GM18868 (cell line): ENCODE results near the gene KIFBP.
A peak's percentile ranks its signal among the peaks of the same experiment; 100 is the strongest.
"Not testable (repeated sequence)": the region's sequence is repeated elsewhere in the genome, so short reads cannot be mapped to it uniquely, and the experiment has no call there.

ENCODE experiments used
- ATAC-seq: cut with Tn5 transposase; IDR thresholded peaks from one replicate; pipeline ENCODE4 v1.9.1; 2021; ENCODE audit warnings: mild to moderate bottlenecking, moderate library complexity; ENCODE audit not compliant: unreplicated experiment

KIFBP gene

DNA sequence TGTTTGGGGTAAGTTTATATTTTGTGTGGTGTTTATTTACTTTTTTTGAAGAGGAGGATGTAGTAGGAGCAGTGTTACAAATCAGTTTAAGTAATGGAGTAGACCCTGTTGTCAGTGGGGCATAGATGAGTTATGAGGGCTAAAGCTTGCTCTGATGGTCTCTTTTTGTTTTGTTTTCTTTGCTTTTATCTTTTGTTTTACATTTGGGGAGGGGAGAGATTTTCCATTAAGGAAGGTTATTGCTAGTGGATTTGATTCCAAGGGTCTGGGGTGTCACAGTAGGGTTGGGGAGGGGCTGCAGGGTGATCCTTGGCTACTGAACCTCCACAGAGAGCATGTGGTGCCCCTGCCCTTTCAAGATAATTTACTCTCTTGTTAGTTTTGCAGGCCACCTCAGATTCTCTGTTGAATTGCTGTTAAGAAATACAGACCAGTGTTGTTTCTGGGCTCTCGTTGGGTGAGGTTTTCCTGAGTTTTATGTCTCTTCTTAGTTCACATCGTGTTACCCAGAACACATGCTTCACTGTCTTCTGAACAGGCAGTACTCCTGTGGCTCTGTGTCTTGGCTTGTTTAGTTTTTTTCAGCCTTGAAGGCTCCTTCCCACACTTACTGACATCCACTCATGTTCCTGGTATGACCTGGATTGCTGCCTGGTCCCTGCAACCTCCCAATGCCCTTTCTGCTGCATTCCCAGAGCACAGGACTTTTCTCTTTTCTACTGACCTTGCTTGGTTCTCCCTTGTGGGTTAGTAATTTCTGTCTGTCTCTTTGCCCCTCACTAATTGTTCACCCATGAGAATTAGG lies 4.2 kb downstream of the KIFBP start:
- no peak for ATAC-seq

DNA sequence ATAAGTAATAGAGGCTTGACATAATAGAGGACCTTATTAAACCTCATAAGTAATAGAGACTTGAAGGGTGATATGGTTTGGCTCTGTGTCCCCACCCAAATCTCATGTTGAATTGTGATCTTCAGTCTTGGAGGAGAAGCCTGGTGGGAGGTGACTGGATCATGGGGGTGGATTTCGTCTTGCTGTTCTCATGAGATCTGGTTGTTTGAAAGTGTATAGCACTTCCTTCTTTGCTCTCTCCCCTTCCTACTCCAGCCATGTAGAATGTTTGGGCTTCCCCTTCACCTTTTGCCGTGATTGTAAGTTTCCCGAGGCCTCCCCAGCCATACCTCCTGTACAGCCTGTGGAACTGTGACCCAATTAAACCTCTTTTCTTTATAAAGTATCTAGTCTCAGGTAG lies 8.6 kb downstream of the KIFBP start:
- ATAC-seq, result peak; percentile 31

DNA sequence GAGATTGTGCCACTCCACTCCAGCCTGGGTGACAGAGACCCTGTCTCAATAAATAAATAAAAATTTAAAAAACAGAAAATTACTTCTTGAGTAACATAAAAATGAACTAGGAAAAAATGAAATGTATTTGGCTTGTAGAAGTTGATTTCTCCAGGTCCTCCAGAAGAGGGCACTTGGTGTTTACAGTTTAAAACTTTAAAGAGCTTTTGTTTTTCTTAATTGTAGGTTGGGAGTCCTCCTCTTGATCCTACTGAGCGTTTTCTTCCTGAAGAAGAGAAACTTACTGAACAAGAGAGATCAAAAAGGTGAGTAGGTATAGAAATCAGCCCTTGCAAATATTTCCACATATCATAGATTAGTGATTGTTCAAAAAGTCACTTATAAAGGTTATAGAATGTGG lies 16.2 kb downstream of the KIFBP start:
- no peak for ATAC-seq

DNA sequence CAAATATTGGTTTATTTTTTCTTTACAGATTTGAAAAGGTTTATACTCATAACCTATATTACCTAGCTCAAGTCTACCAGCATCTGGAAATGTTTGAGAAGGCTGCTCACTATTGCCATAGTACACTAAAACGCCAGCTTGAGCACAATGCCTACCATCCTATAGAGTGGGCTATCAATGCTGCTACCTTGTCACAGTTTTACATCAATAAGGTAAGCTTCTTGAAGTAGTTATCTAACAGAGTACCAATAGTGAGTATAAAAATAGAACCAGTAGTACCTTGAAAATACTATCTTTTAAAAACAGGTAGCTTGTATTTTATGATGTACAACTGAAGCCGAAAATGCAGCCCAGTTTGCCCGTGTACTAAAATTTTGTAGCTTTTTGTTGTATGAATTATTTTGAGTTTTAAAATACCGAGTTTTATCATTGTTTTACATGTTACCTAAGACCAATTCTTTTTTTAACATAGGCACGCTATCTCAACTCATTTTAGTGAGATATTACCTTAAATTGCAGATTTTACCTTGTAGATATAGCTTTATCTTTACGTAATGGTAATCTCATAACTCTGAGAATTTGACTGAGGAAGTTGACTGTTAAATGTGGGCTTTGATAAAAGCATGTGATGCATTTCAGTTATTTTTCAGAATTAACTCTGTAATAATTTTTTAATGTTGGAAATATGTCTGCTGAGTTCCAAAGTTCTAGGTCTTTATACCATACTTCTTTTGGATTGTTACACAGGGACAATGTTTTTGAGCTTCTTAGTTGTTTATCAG lies 17.3 kb downstream of the KIFBP start:
- ATAC-seq, result no peak

DNA sequence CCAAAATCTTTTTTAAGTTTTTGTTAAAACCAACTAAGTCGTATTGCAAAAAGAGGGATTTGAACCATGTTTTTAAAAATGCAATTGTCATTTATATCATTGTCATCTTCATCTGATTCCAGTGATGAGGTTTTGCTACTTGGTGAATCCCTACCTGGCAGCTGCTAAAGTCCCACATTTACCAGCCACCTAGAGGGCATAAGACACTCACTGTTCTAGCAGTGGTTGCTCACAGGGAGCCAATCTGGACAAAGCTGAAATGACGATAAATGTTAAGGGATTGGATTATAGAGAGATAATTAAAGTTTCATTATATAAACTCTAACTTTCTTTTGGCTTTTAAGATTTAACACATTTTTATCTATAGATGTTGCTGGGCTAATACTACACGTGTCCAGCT lies 18.7 kb downstream of the KIFBP start:
- ATAC-seq, result no peak

DNA sequence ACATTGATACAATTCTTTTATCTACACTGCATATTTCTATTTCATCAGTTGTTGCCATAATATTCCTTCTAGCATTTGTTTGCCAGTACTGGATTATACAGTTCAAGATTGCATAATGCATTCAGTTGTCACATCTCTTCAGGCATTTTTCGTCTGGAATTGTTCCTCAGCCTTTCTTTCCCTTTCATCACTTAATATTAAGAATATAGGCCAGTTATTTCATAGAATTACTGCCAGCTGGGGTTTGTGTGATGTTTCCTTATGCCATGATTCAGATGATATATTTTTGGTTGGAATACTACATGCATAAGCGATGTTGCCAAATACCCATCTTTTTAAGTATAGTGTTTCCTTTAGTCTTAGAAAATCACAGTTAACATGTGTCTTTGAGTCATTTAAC lies 20.8 kb downstream of the KIFBP start:
- ATAC-seq, result no peak

DNA sequence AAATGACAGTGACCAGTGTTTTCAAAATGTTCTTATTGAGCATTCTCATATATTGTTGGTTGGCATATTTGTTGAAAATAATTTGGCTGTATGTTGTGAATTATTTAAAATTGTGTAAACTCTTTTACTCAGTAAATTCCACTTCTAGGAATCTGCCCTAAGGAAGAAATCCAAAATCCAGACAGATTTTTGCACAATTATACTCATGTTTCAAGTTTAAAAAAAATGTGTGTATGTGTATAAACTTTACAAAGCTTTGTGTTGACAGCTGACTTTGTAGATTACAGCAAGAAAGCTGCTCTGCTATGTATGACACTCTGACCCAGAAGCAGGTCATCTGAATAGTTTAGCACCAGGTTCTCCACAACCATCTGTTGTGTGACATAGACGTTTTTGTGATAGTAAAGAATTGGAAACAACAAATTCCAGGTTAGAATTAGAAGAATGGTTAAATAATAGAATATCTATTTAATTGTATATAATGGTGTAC lies 21.6 kb downstream of the KIFBP start:
- ATAC-seq, result no peak

DNA sequence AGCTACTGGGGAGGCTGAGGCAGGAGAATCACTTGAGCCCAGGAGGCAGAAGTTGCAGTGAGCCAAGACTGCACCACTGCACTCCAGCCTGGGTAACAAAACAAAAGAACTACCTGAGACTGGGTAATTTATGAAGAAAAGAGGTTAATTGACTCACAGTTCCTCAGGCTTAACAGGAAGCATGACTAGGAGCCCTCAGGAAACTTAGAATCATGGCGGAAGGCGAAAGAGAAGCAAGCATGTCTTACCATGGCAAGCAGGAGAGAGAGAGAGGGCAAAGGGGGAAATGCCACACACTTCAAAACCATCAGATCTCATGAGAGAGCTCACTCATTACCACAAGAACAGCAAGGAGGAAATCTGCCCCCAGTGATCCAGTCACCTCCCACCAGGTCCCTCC lies 24.2 kb downstream of the KIFBP start:
- ATAC-seq, result not testable (repeated sequence)

DNA sequence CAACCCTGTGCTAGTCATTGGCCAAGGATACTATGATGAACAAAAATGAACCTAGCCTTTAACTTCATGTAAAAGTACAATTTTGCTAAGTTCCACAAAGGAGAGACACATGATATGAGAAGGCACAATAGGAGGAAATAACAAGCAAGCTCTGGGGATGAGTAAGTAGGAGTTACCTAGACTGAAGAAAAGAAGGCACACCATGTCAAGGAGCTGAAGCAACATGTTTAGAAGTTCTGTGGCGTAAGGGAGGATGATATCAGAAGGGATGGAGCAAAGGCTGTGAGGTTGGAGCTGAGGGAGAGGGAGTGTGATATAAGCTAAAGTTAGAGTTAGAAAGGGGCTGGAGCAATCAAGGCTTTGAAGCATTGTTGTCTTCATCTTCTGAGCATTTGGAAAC lies 25.6 kb downstream of the KIFBP start:
- no peak for ATAC-seq

DNA sequence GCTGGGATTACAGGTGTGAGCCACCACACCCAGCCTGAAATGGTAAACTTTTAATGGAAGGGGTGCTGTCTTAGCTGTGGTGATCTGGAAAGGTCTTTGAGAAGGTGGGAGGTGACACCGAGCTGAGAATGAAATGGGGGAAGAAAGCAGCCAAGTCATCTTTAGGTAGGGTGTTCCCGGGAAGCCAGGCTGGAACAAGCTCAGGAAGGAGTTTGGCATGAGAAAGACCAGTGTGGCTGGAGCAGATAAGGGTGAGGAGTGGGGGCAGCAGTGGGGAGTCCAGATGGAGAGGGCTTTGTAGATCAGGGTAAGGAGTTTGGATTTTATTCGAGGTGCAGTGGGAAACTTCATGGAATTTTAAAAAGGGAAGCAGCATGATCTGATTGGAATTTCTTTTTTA lies 30.0 kb downstream of the KIFBP start:
- no peak for ATAC-seq

DNA sequence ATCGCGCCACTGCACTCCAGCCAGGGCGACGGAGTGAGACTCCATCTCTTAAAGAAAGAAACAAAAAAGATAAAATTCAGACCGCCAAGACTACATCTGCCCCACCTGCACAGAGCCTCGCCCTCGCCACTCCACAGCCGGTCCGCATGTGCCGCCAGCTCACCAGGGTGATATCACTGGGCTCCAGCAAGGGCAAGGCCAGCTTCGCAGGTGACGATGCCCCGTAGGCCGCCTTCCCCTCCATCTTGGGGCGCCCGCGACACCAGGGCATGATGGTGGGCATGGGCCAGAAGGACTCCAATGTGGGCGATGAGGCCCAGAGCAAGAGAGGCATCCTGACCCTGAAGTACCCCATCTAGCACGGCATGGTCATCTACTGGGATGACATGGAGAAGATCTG lies 34.0 kb downstream of the KIFBP start:
- ATAC-seq, result no peak

DNA sequence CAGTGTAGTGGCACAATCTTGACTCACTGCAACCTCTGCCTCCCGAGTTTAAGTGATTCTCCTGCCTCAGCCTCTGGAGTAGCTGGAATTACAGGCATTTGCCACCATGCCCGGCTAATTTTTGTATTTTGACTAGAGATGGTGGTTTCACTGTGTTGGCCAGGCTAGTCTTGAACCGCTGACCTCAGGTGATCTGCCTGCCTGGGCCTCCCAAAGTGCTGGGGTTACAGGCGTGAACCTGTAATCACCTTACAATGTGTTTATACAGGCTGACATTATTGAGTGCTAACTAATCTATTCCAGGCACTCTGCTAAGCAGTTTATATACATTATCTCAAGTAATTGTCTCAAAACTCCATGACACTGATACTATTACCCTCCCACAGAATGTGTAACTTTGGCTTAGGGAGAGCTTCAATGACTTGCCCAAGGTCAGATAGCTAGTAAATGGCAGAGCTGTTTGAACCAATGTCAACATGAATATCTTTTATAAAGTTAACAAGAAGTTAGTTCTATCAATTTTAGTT lies 36.8 kb downstream of the KIFBP start:
- ATAC-seq, result no peak

DNA sequence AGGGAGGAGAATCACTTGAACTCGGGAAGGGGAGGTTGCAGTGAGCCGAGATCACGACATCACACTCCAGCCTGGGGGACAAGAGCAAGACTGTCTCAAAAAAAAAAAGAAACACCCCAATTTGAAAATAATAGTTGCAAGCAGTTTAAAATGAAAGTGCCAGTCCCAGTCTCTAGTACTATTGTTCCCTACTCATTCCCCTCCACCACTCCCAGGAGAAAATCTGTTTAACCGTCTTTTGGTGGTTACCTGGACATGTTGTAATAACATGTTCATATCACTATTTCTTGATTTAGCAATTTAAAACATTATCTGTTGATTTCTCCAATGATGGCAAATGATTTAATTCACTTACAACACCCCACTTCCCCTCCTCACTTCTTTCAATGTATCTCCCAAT lies 44.7 kb downstream of the KIFBP start:
- ATAC-seq, result no peak

DNA sequence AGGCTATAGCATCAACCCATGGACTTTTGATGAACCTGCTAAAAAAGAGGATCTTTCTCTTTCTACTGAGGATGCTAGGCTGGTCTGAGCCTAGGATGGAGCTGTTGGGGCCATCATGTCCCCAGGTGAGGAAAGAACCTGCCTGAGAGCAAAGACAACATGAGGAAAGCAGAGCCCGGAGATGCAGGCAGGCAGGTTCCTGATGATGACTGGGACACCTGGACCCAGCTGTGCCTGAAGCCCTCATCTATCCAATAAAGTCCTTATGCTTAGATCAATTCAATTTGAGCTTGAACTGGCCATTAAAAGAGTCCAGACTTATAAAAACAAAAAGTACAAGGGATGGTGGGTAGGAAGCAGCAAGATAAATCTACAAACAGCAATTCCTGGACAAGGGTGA lies 48.9 kb downstream of the KIFBP start:
- no peak for ATAC-seq

DNA sequence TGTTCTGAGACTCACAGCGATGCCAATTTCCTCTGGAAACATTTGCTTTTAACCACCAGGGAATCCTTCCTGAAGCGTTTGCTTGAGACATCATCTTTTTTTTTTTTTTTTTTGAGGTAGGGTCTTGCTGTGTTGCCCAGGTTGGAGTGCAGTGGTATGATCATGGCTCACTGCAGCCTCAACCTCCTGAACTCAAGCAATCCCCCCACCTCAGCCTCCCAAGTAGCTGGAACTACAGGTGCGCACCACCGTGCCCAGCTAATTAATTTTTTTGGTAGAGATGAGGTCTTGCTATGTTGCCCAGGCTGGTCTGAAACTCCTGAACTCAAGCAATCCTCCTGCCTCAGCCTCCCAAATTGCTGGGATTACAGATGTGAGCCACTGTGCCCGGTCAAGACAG lies 52.3 kb downstream of the KIFBP start:
- not testable (repeated sequence) for ATAC-seq

DNA sequence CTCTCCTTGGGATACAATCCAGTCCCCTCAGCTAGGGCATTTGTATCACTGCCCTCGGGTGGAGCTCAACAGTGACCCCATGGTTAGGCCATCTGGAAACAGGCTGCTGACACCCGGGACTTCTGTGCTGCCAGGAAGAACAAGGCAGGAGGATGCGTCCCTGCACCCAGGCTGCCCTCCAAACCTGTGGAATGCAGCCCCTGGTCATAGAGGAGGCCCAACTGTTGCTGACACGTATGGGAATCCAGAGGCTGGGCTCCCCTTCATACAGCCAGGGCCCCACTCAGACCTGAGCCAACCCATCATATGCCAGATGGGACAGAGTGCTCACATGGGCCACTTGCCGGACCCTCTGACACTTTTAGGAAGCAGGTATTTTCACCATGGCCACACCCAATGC lies 53.8 kb downstream of the KIFBP start:
- no peak for ATAC-seq

DNA sequence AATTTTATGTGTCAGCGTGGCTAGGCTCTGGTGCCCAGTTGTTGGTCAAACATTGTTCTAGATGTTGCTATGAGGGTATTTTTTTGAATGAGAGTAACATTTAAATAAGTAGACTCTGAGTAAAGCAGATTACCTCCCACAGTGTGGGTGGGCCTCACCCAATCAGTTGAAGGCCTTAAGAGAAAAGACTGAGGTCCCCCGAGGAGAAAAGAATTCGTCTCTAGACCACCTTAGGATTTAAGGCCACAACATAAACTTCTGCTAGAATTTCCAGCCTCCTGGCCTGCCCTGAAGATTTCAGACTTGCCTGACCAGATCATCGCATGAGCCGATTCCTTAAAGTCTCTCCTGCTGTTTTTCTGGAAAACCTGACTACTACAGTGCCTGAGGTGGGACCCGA lies 54.2 kb downstream of the KIFBP start:
- ATAC-seq, result no peak

DNA sequence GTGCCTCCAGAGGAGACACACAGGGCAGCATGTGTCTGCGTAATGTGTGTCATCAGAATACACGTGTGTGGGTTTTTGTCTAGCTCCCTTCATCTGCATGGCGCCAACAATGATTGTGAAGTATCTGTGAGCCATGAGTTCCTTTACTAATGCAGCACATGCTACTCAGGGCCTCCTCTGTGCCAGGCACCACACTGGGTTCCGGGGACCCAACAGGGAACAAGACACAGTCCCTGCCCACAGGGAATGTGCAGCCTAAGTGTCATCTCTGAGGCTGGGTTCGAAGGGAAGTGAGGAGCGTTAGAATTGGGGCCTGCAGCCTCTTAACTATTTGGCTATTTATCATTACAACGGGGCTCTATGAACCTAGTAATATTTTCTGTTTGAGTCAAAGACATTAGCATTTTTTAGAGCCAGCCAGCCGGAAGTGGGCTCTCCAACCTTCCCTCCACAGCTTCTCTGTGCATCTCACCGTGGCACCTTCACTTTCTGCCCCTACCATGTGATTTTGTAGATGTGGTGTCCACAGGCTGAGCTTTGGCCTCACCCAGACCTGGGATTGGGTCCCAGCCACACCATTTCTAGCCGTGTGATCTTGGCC lies 55.4 kb downstream of the KIFBP start:
- ATAC-seq, result peak; percentile 41

DNA sequence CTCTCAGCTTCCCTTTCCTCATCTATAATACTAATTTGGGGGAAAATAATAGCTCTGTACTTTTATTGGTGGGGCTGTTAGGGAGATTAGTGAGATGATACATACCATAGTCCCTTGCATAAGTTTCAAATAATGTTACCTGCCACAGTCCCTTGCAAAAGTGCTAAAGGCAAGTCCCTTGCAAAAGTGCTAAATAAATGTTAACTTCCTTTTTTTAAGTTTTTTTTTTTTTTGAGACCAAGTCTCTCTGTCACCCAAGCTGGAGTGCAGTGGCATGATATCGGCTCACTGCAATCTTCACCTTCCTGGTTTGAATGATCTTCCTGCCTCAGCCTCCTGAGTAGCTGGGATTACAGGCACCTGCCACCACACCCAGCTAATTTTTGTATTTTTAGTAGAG lies 55.9 kb downstream of the KIFBP start:
- ATAC-seq, result peak; percentile 3

DNA sequence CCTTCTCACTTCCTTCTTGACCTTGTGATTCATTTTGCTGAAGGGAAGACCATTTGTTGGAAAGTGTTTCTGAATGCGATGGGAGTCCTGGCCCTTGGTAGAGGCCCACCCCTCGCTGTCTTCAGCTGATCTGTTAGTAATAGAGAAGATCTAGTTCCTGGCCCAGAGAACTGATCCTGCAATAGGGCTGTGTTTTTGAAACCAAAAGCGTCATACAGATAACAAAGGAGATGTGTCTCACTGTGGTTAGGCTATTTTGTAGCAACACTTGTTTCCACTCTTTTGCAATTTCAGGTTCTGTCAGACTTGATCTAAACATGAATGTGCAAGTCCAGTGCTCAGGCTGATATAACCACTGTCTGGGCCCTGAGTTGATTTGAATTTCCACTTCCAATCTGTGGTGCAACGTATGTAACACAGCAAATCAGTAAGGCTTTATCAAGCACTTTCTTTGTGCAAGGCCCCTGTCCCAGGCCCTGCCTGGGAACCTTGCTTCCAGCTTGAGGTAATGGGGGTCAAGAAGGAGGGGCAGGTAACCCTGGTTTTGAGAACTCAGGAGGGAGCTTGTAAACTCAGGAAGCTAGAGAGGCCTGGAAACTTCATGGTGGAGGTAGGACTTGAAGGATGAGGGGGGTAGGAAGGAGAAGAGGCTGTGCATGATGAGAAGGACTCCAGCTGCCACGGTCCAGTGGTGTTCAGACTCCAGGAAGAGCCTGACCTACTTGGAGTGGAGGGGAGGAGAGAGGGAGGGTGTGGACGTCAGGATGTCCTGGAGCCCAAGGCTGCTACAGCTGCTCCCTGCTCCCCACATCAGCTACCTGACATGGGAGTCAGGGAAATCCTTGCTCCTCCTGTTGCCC lies 57.1 kb downstream of the KIFBP start:
- peak; percentile 60 for ATAC-seq
